ENCODE data around the gene ZG16.

GRCh38 chr16:29815032-29815721 lies 37.1 kb downstream of the ZG16 start:
- no peak for TF ChIP-seq CTCF (conservative IDR thresholded peaks at IDR 0.05; ENCODE audit: low read length)
- TF ChIP-seq EZH2phosphoT487 (IDR thresholded peaks at IDR 0.05; ENCODE audit: borderline replicate concordance, low read depth, low read length): no peak
